Medulla oblongata (tissue), 1 donor: ENCODE measurements around the gene CTSZ.
"Not testable (repeated sequence)": the region's sequence is repeated elsewhere in the genome, so short reads cannot be mapped to it uniquely, and the experiment has no call there.

Experiments used
- DNase-seq: peaks from one replicate; pipeline ENCODE4 v3.0.0-alpha.2; 2015; ENCODE audit errors: extremely low spot score

CTSZ gene

GRCh38 chr20:58980711-58981627, 26.1 kb downstream of the CTSZ start, which contains the start of gene NELFCD:
Gene NELFCD (plus strand): TSS chr20:58981256. CDS start chr20:58981310, 54 bp downstream.
- DNase-seq: peak; percentile 85

- DNase-seq: no peak
These were observed 28.5 kb downstream of the CTSZ start for GRCh38 chr20:58978351-58979190.

- no peak for DNase-seq
These were observed 30.9 kb downstream of the CTSZ start for GRCh38 chr20:58976061-58976730.

GRCh38 chr20:58975353-58975752, 31.7 kb downstream of the CTSZ start:
- no peak for DNase-seq

GRCh38 chr20:58973866-58974265, 33.2 kb downstream of the CTSZ start:
- no peak for DNase-seq

- DNase-seq: no peak
These were observed 33.9 kb downstream of the CTSZ start for GRCh38 chr20:58973179-58973578.

- no peak for DNase-seq
These were observed 35.6 kb downstream of the CTSZ start for GRCh38 chr20:58971429-58971828.

GRCh38 chr20:58970146-58970545, 36.9 kb downstream of the CTSZ start:
- DNase-seq: no peak

- no peak for DNase-seq
These were observed 37.6 kb downstream of the CTSZ start for GRCh38 chr20:58969439-58969838.

- DNase-seq: no peak
These were observed 39.2 kb downstream of the CTSZ start for GRCh38 chr20:58967652-58968429.

GRCh38 chr20:58965270-58966064, 41.6 kb downstream of the CTSZ start:
- no peak for DNase-seq

- not testable (repeated sequence) for DNase-seq
These were observed 43.1 kb downstream of the CTSZ start for GRCh38 chr20:58963922-58964321.

- no peak for DNase-seq
These were observed 43.9 kb downstream of the CTSZ start for GRCh38 chr20:58963060-58963584.

GRCh38 chr20:58959652-58960051, 47.4 kb downstream of the CTSZ start:
- no peak for DNase-seq

GRCh38 chr20:58956078-58956477, 51.0 kb downstream of the CTSZ start:
- DNase-seq: no peak

- DNase-seq: no peak
These were observed 54.0 kb downstream of the CTSZ start for GRCh38 chr20:58953050-58953449.

GRCh38 chr20:58950603-58951002, 56.5 kb downstream of the CTSZ start:
- DNase-seq: no peak

- not testable (repeated sequence) for DNase-seq
These were observed 59.2 kb downstream of the CTSZ start for GRCh38 chr20:58947797-58948388.

GRCh38 chr20:58945965-58946631, 61.0 kb downstream of the CTSZ start:
- no peak for DNase-seq
